ENCODE data around the gene GADD45B. TPM values are rescaled to one million over a fixed set of nuclear protein-coding genes. Genes with fewer than 3 reads are reported as not detected.

GADD45B gene
- total and polyA plus RNA-seq, 7 donors, result 10.9 to 94.1 (median 19.3) TPM

GRCh38 chr19:2509096-2509495, 33.2 kb downstream of the GADD45B start:
- intact Hi-C loops (cut with DNase I), result no loop called here
- WGBS, 3 donors, result 92 to 95% (median 92%) methylated on average over 8 of the region's 8 CpGs
- H3K36me3 ChIP-seq (ENCODE audit: insufficient read depth in 1 of 2, low read depth in 1 of 2), result no peaks in the 10 kb centered on the region

GRCh38 chr19:2511570-2511969, 35.6 kb downstream of the GADD45B start:
- Histone ChIP-seq H3K27me3 (ENCODE audit: insufficient read depth in 3 of 3, low read length in 2 of 3) (no peaks in the 10 kb centered on the region), H3K4me3 (no peak overlapping the region), H3K9me3 (no peaks in the 10 kb centered on the region), H3K4me1 (no peaks in the 10 kb centered on the region), H3K27ac (no peak overlapping the region), H3K36me3 (ENCODE audit: insufficient read depth in 1 of 2, low read depth in 1 of 2) (no peaks in the 10 kb centered on the region)
- no peak for TF ChIP-seq CTCF (IDR thresholded peaks at IDR 0.05)
- ATAC-seq, result no peak
- intact Hi-C loops (cut with DNase I), result no loop called here
- no peak for DNase-seq
- 82 to 87% (median 84%) methylated on average over 21 to 22 of the region's 22 CpGs for WGBS, 3 donors

More at GRCh38 chr19:2509096-2509495, 33.2 kb downstream of the GADD45B start:
- Histone ChIP-seq H3K9me3 (no peaks in the 10 kb centered on the region), H3K4me3 (no peak overlapping the region), H3K4me1 (no peaks in the 10 kb centered on the region), H3K27me3 (ENCODE audit: insufficient read depth in 3 of 3, low read length in 2 of 3) (no peaks in the 10 kb centered on the region), H3K27ac (no peak overlapping the region)
- DNase-seq, result no peak
- no peak for TF ChIP-seq CTCF (IDR thresholded peaks at IDR 0.05)
- no peak for ATAC-seq

- no peak overlapping the region for H3K4me3 ChIP-seq
- 86 to 93% (median 91%) methylated on average over 20 to 21 of the region's 21 CpGs for WGBS, 3 donors
- no peaks in the 10 kb centered on the region for H3K9me3 ChIP-seq
- intact Hi-C loops (cut with DNase I), result no loop called here
- TF ChIP-seq CTCF (IDR thresholded peaks at IDR 0.05), result no peak
- H3K27me3 ChIP-seq (ENCODE audit: insufficient read depth in 3 of 3, low read length in 2 of 3), result no peaks in the 10 kb centered on the region
- no peaks in the 10 kb centered on the region for H3K4me1 ChIP-seq
- DNase-seq (no peak), ATAC-seq (no peak)
- no peak overlapping the region for H3K27ac ChIP-seq
- H3K36me3 ChIP-seq (ENCODE audit: insufficient read depth in 1 of 2, low read depth in 1 of 2), result no peaks in the 10 kb centered on the region
These were observed 36.1 kb downstream of the GADD45B start for GRCh38 chr19:2511991-2512390.

GRCh38 chr19:2512523-2513431, 36.9 kb downstream of the GADD45B start:
- H3K4me3 ChIP-seq, result no peak overlapping the region
- no peaks in the 10 kb centered on the region for H3K9me3 ChIP-seq
- intact Hi-C loops (cut with DNase I), result no loop called here
- DNase-seq (no peak), ATAC-seq (no peak)
- H3K4me1 ChIP-seq, result no peaks in the 10 kb centered on the region
- no peaks in the 10 kb centered on the region for H3K36me3 ChIP-seq (ENCODE audit: insufficient read depth in 1 of 2, low read depth in 1 of 2)
- TF ChIP-seq CTCF (IDR thresholded peaks at IDR 0.05), result no peak
- 53 to 58% (median 56%) methylated on average over 40 to 41 of the region's 41 CpGs for WGBS, 3 donors
- no peaks in the 10 kb centered on the region for H3K27me3 ChIP-seq (ENCODE audit: insufficient read depth in 3 of 3, low read length in 2 of 3)
- H3K27ac ChIP-seq, result no peak overlapping the region

Data from psoas muscle (tissue), 8 donors.